SK-N-MC (cell line): Measurements from ENCODE around the gene SST.

ENCODE experiments used
- EZH2 ChIP-seq: fragments of 200-600 bp; sonication (generic); IDR thresholded peaks from one replicate; pipeline ENCODE4 v1.6.1; 2017; ENCODE audit warnings: antibody characterized with exemption
- POLR2AphosphoS5 ChIP-seq: IDR thresholded peaks from 2 replicates; pipeline ENCODE4 v1.6.1; 2012; ENCODE audit warnings: mild to moderate bottlenecking, low read depth, low read length, borderline replicate concordance

DNA sequence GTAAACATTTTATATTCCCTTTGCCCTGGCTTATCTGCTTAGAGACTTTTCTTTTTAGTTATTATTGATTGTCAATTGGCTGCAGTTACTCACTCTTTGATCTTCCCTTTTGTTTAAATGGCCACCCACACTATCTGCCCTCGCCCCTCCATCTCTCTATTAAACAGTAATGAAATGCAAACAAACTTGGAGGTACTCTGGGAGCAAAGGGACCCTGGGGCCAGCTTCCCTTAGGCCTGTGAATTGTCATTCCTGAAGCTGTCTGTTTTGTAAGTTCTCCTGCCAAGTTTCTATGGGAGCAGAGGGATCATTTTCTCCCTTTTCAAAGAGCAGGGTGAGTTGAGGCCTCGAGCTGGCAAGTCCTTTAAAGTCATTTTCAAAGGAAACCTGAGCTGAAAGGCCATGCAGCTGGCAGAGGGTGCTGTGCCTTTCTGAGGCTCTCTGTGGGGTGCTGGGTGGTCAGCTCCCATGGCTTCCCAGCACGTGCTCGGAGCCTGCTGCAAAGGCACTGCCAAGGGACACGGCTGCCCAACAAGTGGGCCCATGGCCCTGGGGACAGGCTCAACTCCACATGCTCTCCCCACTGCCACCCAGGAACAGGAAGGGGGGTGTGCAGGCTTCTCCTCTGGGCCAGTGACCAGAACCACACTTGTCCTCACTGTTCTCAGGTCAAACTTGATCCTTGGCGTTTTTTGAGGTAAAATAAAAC lies 49.6 kb upstream of the SST start:
- no peak for TF ChIP-seq POLR2AphosphoS5
- TF ChIP-seq EZH2: no peak
